Fibroblast of lung (primary cell): ENCODE data around the gene CCHCR1. TPM values are rescaled to one million over a fixed set of nuclear protein-coding genes. Genes with fewer than 3 reads are reported as not detected.

Source experiments
- DNase-seq, 2 donors: peaks; one replicate each; pipeline versions ENCODE4 v3.0.0 to v3.0.0-alpha.2; 2010; ENCODE audit warnings: low read depth in 2 of 2
- H2AFZ ChIP-seq: 2 replicates; pipeline ENCODE4 v1.5.1; 2012; ENCODE audit warnings: low read length, control low read depth, inconsistent platforms
- H3K27ac ChIP-seq: 2 replicates; pipeline ENCODE4 v1.5.1; 2011; ENCODE audit warnings: low read length, control low read depth; ENCODE audit not compliant: insufficient read depth
- H3K27me3 ChIP-seq: 2 replicates; pipeline ENCODE4 v1.5.1; 2011; ENCODE audit warnings: mild to moderate bottlenecking, low read length; ENCODE audit not compliant: control insufficient read depth, insufficient read depth
- H3K36me3 ChIP-seq: 2 replicates; pipeline ENCODE4 v1.5.1; 2011; ENCODE audit warnings: low read length; ENCODE audit not compliant: control insufficient read depth, insufficient read depth
- H3K4me1 ChIP-seq: 2 replicates; pipeline ENCODE4 v1.5.1; 2011; ENCODE audit warnings: low read length; ENCODE audit not compliant: control insufficient read depth, insufficient read depth; ENCODE audit errors: extremely low read depth
- H3K4me2 ChIP-seq: 2 replicates; pipeline ENCODE4 v1.5.1; 2011; ENCODE audit warnings: low read length, control low read depth; ENCODE audit not compliant: insufficient read depth; ENCODE audit errors: extremely low read depth
- H3K4me3 ChIP-seq, 4 experiments: fragments of 200-600 bp in 1 of 4; sonication (generic) in 1 of 4; replicated peaks in 1 of 4; 2 replicates each; pipeline ENCODE4 v1.5.1; 2011 to 2016; ENCODE audit warnings: low read length in 4 of 4, low read depth in 3 of 4, mild to moderate bottlenecking in 3 of 4, control low read depth in 2 of 4, inconsistent platforms in 1 of 4, mixed read lengths in 1 of 4; ENCODE audit not compliant: insufficient read depth in 1 of 4; ENCODE audit errors: control extremely low read depth in 1 of 4
- H3K79me2 ChIP-seq: 2 replicates; pipeline ENCODE4 v1.5.1; 2012; ENCODE audit warnings: mild to moderate bottlenecking, low read length, inconsistent platforms; ENCODE audit not compliant: control insufficient read depth, insufficient read depth
- H3K9ac ChIP-seq: 2 replicates; pipeline ENCODE4 v1.5.1; 2011; ENCODE audit warnings: mild to moderate bottlenecking, low read length, control low read depth; ENCODE audit not compliant: insufficient read depth
- H3K9me3 ChIP-seq: 2 replicates; pipeline ENCODE4 v1.5.1; 2012; ENCODE audit warnings: low read depth, low read length; ENCODE audit not compliant: control insufficient read depth, insufficient read depth
- H4K20me1 ChIP-seq: 2 replicates; pipeline ENCODE4 v1.5.1; 2011; ENCODE audit warnings: low read length; ENCODE audit not compliant: control insufficient read depth, insufficient read depth; ENCODE audit errors: extremely low read depth
- CTCF ChIP-seq, 2 donors: IDR thresholded peaks in 1 of 2; conservative IDR thresholded peaks in 1 of 2; 1 replicate in 1 of 2; 2 replicates in 1 of 2; pipeline ENCODE4 v1.5.1; 2011 to 2012; ENCODE audit warnings: low read length in 2 of 2, control low read depth in 1 of 2, inconsistent platforms in 1 of 2, low read depth in 1 of 2, mild to moderate bottlenecking in 1 of 2
- EZH2 ChIP-seq: IDR thresholded peaks from 2 replicates; pipeline ENCODE4 v1.5.1; 2012; ENCODE audit warnings: low read length, control low read depth, mild to moderate bottlenecking; ENCODE audit errors: missing control alignments
- polyA plus RNA-seq, 2 donors: library from polyadenylated mRNA; depleted of rRNA in 1 of 2; stranded (reverse) in 1 of 2; unstranded in 1 of 2; fragments of >200 nt; gene quantifications; 2 replicates each; pipeline ENCODE4 v1.2.1, GENCODE V29; 2011 to 2012; ENCODE audit warnings: missing spikeins in 1 of 2
- total RNA-seq: library from RNA; depleted of rRNA; stranded (reverse); fragments of >200 nt; gene quantifications from 2 replicates; pipeline ENCODE4 v1.2.1, GENCODE V29; 2014

The CCHCR1 gene
- total and polyA plus RNA-seq, 2 donors (not counting 1 experiment from before 2014, with no cell fraction given): 7.4 to 19.3 TPM

GRCh38 chr6:31103136-31103535 lies 54.5 kb downstream of the CCHCR1 start:
- no peak for DNase-seq
- Histone ChIP-seq H4K20me1 (no peaks in the 10 kb centered on the region), H2AFZ (no peak overlapping the region), H3K9ac (no peak overlapping the region), H3K9me3 (no peaks in the 10 kb centered on the region), H3K4me3 (no peak overlapping the region), H3K36me3 (no peaks in the 10 kb centered on the region), H3K27ac (no peak overlapping the region), H3K79me2 (no peaks in the 10 kb centered on the region), H3K27me3 (peaks cover 4% of the 10 kb centered on the region), H3K4me2 (no peak overlapping the region), H3K4me1 (no peaks in the 10 kb centered on the region)
- no peak for TF ChIP-seq CTCF (conservative IDR thresholded peaks at IDR 0.05 in 1 of 2, IDR thresholded peaks at IDR 0.05 in 1 of 2; ENCODE audit: low read depth in 1 of 2, low read length in 2 of 2)
- TF ChIP-seq EZH2: no peak

GRCh38 chr6:31098449-31098938 lies 59.1 kb downstream of the CCHCR1 start:
- Histone ChIP-seq H3K9ac (no peak overlapping the region), H2AFZ (no peak overlapping the region), H3K27ac (no peak overlapping the region), H3K4me3 (no peak overlapping the region), H3K4me2 (no peak overlapping the region), H3K9me3 (no peaks in the 10 kb centered on the region), H3K79me2 (no peaks in the 10 kb centered on the region), H3K36me3 (no peaks in the 10 kb centered on the region), H3K4me1 (no peaks in the 10 kb centered on the region), H3K27me3 (no peaks in the 10 kb centered on the region), H4K20me1 (no peaks in the 10 kb centered on the region)
- TF ChIP-seq CTCF (conservative IDR thresholded peaks at IDR 0.05 in 1 of 2, IDR thresholded peaks at IDR 0.05 in 1 of 2; ENCODE audit: low read depth in 1 of 2, low read length in 2 of 2) (no peak), EZH2 (no peak)
- DNase-seq: no peak

GRCh38 chr6:31096656-31097055 lies 60.9 kb downstream of the CCHCR1 start:
- Histone ChIP-seq H3K9ac (no peak overlapping the region), H2AFZ (no peak overlapping the region), H3K79me2 (no peaks in the 10 kb centered on the region), H3K27ac (no peak overlapping the region), H4K20me1 (no peaks in the 10 kb centered on the region), H3K36me3 (no peaks in the 10 kb centered on the region), H3K9me3 (no peaks in the 10 kb centered on the region), H3K4me2 (no peak overlapping the region), H3K27me3 (no peaks in the 10 kb centered on the region), H3K4me1 (no peaks in the 10 kb centered on the region), H3K4me3 (no peak overlapping the region)
- no peak for TF ChIP-seq CTCF (conservative IDR thresholded peaks at IDR 0.05 in 1 of 2, IDR thresholded peaks at IDR 0.05 in 1 of 2; ENCODE audit: low read depth in 1 of 2, low read length in 2 of 2)
- no peak for TF ChIP-seq EZH2
- DNase-seq: no peak
